Embryonic facial prominence (tissue), 1 donor: ENCODE results near the gene TNFSF18.

Experiments
- DNase-seq: peaks from one replicate; pipeline ENCODE4 v3.0.0-alpha.2; 2016; ENCODE audit errors: extremely low spot score

Gene TNFSF18

GRCh38 chr1:173039626-173040025 is 11.1 kb downstream of the TNFSF18 start:
- DNase-seq, result no peak

- DNase-seq, result no peak
Measured at GRCh38 chr1:173038875-173039554, 11.7 kb downstream of the TNFSF18 start.

GRCh38 chr1:173024543-173024942 is 26.2 kb downstream of the TNFSF18 start:
- no peak for DNase-seq

- no peak for DNase-seq
Measured at GRCh38 chr1:173023343-173023742, 27.4 kb downstream of the TNFSF18 start.

GRCh38 chr1:173020138-173020750 is 30.5 kb downstream of the TNFSF18 start:
- no peak for DNase-seq

- no peak for DNase-seq
Measured at GRCh38 chr1:173017792-173018191, 32.9 kb downstream of the TNFSF18 start.

- DNase-seq, result no peak
Measured at GRCh38 chr1:173016419-173016818, 34.3 kb downstream of the TNFSF18 start.

GRCh38 chr1:173015629-173016028 is 35.1 kb downstream of the TNFSF18 start:
- DNase-seq, result no peak

GRCh38 chr1:173014160-173014559 is 36.6 kb downstream of the TNFSF18 start:
- DNase-seq, result no peak

GRCh38 chr1:173012126-173012525 is 38.6 kb downstream of the TNFSF18 start:
- DNase-seq, result no peak

GRCh38 chr1:173009597-173009996 is 41.1 kb downstream of the TNFSF18 start:
- DNase-seq, result no peak

GRCh38 chr1:173005196-173005864 is 45.4 kb downstream of the TNFSF18 start:
- no peak for DNase-seq

GRCh38 chr1:173002891-173003838 is 47.6 kb downstream of the TNFSF18 start:
- no peak for DNase-seq

GRCh38 chr1:172999349-172999748 is 51.4 kb downstream of the TNFSF18 start:
- DNase-seq, result no peak

- DNase-seq, result no peak
Measured at GRCh38 chr1:172997941-172998361, 52.8 kb downstream of the TNFSF18 start.

- no peak for DNase-seq
Measured at GRCh38 chr1:172993640-172994039, 57.1 kb downstream of the TNFSF18 start.

- no peak for DNase-seq
Measured at GRCh38 chr1:172991674-172992400, 58.9 kb downstream of the TNFSF18 start.

- no peak for DNase-seq
Measured at GRCh38 chr1:172990598-172991215, 60.0 kb downstream of the TNFSF18 start.
